Brain microvascular endothelial cell (primary cell): Measurements from ENCODE around the gene MYH2.

Experiments used
- DNase-seq: peaks from one replicate; pipeline ENCODE4 v3.0.0-alpha.2; 2020
- H3K27ac ChIP-seq: fragments of 250-450 bp; sonication (Bioruptor Pico); 2 replicates; pipeline ENCODE4 v1.5.1; 2020; ENCODE audit warnings: mild to moderate bottlenecking, moderate library complexity
- H3K27me3 ChIP-seq: fragments of 250-450 bp; sonication (Bioruptor Pico); replicated peaks from 2 replicates; pipeline ENCODE4 v1.5.1; 2020; ENCODE audit warnings: mild to moderate bottlenecking
- H3K36me3 ChIP-seq: fragments of 250-450 bp; sonication (Bioruptor Pico); replicated peaks from 2 replicates; pipeline ENCODE4 v1.5.1; 2020; ENCODE audit warnings: mild to moderate bottlenecking
- H3K4me3 ChIP-seq: 2 replicates; pipeline ENCODE4 v1.5.1; 2011; ENCODE audit warnings: low read depth, mild to moderate bottlenecking, control low read depth, low read length, moderate library complexity
- in situ Hi-C: cut with HindIII; loops from 2 replicates; pipeline ENCODE4 v1.10.0; 2017; ENCODE audit warnings: low sequenced_read_pairs, low pct_ligation_motif_present
- TF ChIP-seq, protein P1 (sequence below): IDR thresholded peaks from 2 replicates; pipeline ENCODE4 v1.5.1; 2011; ENCODE audit warnings: low read depth, mild to moderate bottlenecking, moderate library complexity, low read length, control low read depth, inconsistent platforms; ENCODE audit errors: missing control alignments

MYH2 gene

GRCh38 chr17:10513299-10514067 lies 36.0 kb downstream of the MYH2 start:
- Histone ChIP-seq H3K4me3 (no peak overlapping the region), H3K36me3 (no peaks in the 10 kb centered on the region), H3K27me3 (no peaks in the 10 kb centered on the region), H3K27ac (no peak overlapping the region)
- TF ChIP-seq, protein P1, sequence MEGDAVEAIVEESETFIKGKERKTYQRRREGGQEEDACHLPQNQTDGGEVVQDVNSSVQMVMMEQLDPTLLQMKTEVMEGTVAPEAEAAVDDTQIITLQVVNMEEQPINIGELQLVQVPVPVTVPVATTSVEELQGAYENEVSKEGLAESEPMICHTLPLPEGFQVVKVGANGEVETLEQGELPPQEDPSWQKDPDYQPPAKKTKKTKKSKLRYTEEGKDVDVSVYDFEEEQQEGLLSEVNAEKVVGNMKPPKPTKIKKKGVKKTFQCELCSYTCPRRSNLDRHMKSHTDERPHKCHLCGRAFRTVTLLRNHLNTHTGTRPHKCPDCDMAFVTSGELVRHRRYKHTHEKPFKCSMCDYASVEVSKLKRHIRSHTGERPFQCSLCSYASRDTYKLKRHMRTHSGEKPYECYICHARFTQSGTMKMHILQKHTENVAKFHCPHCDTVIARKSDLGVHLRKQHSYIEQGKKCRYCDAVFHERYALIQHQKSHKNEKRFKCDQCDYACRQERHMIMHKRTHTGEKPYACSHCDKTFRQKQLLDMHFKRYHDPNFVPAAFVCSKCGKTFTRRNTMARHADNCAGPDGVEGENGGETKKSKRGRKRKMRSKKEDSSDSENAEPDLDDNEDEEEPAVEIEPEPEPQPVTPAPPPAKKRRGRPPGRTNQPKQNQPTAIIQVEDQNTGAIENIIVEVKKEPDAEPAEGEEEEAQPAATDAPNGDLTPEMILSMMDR, result no peak
- in situ Hi-C loops, result no loop called here
- no peak for DNase-seq

GRCh38 chr17:10512856-10513255 lies 36.6 kb downstream of the MYH2 start:
- in situ Hi-C loops, result no loop called here
- H3K27me3 ChIP-seq, result no peaks in the 10 kb centered on the region
- no peak overlapping the region for H3K27ac ChIP-seq
- DNase-seq, result no peak
- no peaks in the 10 kb centered on the region for H3K36me3 ChIP-seq
- TF ChIP-seq, protein P1, result no peak
- H3K4me3 ChIP-seq, result no peak overlapping the region

GRCh38 chr17:10499950-10500349 lies 49.5 kb downstream of the MYH2 start:
- TF ChIP-seq, protein P1, result no peak
- Histone ChIP-seq H3K27me3 (no peaks in the 10 kb centered on the region), H3K4me3 (no peak overlapping the region), H3K27ac (no peak overlapping the region), H3K36me3 (no peaks in the 10 kb centered on the region)
- DNase-seq, result no peak
- in situ Hi-C loops, result no loop called here

- Histone ChIP-seq H3K36me3 (no peaks in the 10 kb centered on the region), H3K4me3 (no peak overlapping the region), H3K27me3 (no peaks in the 10 kb centered on the region), H3K27ac (no peak overlapping the region)
- TF ChIP-seq, protein P1, result no peak
- DNase-seq, result no peak
- in situ Hi-C loops, result no loop called here
These were observed 57.5 kb downstream of the MYH2 start for GRCh38 chr17:10492004-10492403.

- no peak for DNase-seq
- H3K4me3 ChIP-seq, result no peak overlapping the region
- no peak overlapping the region for H3K27ac ChIP-seq
- in situ Hi-C loops, result no loop called here
- TF ChIP-seq, protein P1, result no peak
- no peaks in the 10 kb centered on the region for H3K27me3 ChIP-seq
- no peaks in the 10 kb centered on the region for H3K36me3 ChIP-seq
These were observed 67.2 kb downstream of the MYH2 start for GRCh38 chr17:10482252-10482651.

- in situ Hi-C loops, result no loop called here
- DNase-seq, result no peak
- no peak overlapping the region for H3K27ac ChIP-seq
- H3K36me3 ChIP-seq, result no peaks in the 10 kb centered on the region
- H3K27me3 ChIP-seq, result no peaks in the 10 kb centered on the region
- H3K4me3 ChIP-seq, result no peak overlapping the region
- TF ChIP-seq, protein P1, result no peak
These were observed 71.8 kb downstream of the MYH2 start for GRCh38 chr17:10477701-10478100.
